HTR-8/SVneo (cell line): ENCODE data around the gene GPATCH2L.

Experiments used
- DNase-seq: peaks from one replicate; pipeline ENCODE4 v3.0.0; 2011; ENCODE audit warnings: low spot score, mixed read lengths; ENCODE audit not compliant: insufficient read length
- FAIRE-seq: peaks from 2 replicates; lab custom pipeline; 2011; peaks lifted over from hg19 to GRCh38; lab: Jason Lieb, UNC

The GPATCH2L gene

DNA sequence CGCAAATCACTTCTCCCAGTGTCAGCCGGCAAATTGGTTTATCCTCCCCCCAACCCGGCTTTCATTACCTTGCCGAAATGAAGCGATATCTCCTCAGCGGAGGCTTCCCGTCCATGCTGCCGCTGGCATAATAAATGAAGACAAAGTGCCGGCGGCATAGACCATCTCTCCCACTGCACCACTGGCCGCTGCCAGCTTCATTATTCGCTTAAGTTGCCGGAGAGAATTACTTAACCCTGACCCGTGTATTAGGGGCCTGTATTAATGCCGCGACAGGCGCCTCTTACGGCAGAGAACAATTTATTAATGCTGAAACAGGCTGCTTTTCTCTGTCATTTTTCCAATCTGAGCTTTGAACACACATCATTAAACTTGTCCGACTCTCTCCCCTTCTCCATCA lies 17.5 kb upstream of the GPATCH2L start:
- no peak for DNase-seq
- no peak for FAIRE-seq

DNA sequence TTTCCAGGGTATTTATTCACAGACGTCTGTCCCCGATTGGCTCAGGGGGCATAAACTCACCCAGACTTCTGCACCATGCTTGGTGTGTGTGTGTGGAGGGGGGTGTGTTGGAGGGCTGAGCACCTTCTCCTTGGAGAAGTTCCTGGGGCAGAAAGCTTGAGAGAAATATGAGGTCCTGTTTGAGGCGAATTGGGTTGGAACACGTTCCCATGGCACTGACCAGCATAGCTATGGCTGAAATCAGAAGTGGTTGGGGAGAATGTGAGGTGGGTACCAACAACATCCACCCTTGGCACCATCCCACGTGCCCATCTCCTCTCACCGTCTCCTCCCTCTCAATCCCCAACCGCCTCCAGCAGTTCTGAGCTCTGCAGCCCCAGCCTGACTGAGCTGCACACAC lies 16.0 kb upstream of the GPATCH2L start:
- FAIRE-seq: peak; percentile 73
- DNase-seq: no peak

DNA sequence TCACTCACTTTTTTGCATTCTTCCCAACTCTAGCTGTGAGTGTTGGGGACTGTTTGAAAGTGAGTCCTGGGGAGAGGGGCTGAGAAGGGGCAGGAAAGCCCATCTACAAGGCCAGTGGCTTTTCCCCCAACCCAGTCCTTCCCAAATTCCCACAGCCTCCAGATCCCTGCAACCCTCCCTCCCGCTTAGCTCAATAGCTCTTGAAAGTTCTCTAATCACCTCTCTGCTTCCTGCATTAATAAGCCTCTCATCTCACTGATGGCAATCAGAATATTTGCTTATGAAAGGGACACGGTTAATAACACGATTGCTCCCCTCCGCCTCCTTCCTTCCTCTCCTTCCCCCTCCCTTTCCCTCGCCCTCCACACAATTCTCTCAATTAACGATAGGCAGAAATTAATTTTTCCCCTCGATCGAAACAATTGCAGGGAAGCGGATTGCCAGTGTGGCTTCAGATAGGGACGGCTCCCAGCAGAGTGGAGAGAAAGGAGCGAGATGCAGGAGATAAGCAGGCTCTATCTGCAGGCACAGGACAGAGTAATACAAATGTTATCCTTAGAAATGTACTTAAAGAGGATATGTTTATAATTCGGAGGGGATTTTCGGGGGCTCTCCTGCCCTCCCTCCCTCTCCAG lies 15.1 kb upstream of the GPATCH2L start:
- no peak for FAIRE-seq
- no peak for DNase-seq

DNA sequence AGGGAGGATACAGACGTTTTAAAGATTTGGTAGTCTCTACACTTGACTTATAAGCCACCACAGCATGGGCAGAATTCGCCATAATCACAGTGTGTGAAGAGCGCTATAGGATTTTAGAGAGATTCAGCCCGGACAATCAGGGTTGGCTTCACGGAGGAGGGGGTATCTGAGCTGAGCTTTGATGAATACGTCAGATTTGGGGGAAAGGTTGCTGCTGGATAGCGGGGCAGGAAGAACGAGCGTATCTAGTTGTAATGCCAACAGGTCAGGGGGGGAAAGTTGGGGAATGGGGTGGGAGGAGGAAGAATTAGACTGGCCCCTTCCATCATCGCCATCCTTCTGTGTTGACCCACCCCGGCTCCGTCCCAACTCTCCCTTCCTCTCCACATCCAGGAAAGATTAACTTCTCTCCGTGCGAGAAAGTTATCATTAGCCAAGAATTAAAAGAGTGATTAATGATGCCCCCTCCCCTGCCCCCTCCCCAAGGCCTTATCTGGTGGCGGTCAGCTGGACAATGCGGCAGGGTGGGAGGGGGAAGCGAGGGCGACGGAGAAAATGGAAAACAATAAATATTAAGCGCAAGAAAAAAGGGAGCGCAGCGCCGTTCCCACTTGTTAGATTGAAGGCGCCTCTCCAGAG lies 13.5 kb upstream of the GPATCH2L start:
- DNase-seq (no peak), FAIRE-seq (no peak)

DNA sequence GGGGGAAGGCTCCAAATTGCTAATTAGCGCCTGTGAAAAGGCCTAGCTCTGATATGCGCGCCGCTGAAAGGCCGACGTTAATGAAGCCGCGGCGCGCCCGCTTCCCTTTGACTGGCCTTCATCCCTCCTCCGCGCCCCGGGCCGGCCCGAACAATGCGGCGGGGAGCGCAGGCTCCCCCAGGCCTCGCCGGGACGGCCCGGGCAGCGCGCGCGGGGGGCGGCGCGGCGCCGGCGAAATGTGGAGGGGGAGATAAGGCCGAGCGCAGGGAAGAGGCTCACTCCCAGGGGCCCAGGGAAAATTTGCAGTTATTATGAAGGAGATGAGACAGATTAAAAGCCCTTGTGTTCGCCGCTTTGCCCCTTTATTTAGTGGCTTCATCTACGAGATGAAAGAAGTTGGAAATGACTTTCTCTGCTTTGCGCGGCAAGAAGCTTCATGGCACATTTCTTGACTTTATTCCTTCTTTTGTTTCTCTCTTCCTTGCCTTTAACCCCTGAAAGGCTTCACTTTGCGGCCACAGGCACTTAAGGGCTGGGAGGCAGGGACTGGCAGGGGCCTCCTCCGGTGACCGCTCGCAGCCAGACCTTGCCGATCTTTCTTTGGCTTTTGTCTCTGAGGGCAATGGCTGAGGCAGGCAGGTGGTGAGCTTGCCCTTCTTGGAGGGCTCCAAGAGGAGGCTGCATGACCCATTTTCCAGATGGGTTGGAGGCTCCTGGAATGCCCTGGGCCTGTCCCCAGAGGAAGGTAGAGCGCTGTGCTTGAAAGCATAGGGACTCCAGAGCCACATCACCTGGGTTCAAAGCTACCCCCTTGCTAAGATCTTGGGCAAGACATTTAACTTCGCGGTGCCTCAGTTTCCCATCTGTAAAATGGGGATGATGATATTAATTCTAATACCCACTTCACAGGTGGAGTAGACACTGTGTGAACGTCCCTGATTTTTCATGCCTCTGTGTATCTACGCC lies 12.7 kb upstream of the GPATCH2L start:
- DNase-seq: no peak

DNA sequence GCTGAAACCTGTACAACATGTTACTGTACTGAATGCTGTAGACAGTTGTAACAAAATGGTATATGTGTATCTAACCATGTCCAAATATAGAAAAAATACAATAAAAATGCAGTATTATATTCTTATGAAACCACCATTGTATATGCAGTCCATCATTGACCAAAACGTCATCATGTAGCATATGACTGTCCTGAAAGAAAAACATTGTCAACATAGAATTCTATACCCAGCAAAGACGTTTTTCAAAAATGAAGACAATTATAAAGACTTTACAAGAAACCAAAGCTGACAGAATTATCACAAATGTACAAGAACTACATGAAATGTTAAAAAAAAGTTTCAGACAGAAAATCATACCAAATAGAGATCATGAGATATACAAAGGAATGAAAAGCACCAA lies 8.1 kb upstream of the GPATCH2L start:
- no peak for DNase-seq
- peak; percentile 92 for FAIRE-seq

More for the DNA sequence above, 12.7 kb upstream of the GPATCH2L start:
- FAIRE-seq: no peak

DNA sequence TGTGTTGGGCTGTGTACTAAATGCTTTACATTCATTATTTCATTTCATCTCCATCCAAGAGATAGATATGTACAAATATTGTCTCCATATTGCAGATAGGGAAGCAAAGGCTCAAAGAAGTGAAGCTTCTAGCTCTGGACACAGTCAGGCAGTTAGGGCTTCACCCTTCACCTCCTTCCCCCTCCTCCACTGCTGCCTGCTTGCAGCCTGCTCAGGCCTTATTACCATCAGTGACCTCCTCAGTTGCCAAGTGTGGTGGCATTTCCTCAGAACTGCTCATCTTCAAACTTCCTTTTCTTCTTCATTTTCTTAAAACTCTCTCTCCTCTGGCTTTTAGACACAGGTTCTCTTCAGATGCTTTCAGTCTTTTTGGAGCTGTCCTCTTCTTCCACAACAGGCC lies 4.7 kb upstream of the GPATCH2L start:
- DNase-seq (no peak), FAIRE-seq (no peak)

DNA sequence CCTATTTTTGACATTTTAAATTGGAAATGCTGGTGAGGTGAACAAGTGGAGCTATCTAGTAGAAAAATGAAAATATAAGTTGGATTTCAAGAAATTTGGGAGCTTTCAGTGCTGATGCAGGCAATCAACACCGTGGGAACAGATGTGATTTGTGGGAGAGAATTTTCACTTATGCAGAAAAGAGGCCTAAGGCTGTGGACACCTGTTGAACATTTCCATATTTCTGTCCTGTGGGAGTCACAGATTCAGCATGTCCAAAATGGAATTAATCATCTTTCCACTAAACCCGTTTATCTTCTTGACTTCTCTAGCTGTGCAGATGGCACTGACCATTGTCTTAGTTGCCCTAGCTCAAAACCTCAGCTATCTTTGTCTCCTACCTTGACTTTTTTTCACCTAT lies 2.5 kb upstream of the GPATCH2L start:
- no peak for FAIRE-seq
- DNase-seq: no peak

DNA sequence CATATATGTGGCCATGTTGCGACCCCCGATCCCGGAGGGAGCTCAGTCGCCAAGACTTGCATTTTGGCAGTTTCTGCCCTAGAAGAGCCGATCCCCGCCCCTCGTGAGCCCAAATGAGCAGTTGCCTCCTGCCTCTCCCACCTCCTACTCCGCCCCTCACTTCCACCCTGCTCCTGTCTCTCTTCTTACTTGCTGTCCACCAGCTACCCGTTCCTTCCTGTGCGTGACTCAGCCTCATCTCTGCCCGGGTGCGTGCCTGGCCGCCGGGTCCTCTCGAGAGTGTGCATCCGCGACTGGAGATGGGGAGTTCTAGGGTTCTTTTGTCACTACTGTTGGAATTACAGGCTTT lies 585 bp downstream of the GPATCH2L start:
- DNase-seq (peak; percentile 95), FAIRE-seq (peak; percentile 99)

DNA sequence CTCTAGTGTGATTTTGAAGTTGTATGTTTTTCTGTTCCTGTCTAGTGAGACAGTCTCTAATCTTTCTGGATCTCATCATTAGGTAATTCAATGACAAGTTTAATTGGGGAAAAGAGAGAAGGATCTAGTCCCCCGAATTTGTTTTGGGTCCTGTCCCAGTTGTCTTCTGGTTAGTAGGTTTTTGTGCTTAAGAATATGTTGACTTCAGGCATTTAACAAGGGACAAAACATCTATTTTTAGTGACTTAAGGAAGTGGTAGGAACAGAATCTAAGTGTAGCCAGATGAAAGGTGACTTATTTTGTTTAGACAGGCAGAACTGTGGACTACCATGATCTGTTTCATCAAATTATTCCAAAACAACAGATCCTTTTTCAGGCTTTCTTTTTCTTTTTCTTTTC lies 2.2 kb downstream of the GPATCH2L start:
- no peak for FAIRE-seq
- DNase-seq: no peak

DNA sequence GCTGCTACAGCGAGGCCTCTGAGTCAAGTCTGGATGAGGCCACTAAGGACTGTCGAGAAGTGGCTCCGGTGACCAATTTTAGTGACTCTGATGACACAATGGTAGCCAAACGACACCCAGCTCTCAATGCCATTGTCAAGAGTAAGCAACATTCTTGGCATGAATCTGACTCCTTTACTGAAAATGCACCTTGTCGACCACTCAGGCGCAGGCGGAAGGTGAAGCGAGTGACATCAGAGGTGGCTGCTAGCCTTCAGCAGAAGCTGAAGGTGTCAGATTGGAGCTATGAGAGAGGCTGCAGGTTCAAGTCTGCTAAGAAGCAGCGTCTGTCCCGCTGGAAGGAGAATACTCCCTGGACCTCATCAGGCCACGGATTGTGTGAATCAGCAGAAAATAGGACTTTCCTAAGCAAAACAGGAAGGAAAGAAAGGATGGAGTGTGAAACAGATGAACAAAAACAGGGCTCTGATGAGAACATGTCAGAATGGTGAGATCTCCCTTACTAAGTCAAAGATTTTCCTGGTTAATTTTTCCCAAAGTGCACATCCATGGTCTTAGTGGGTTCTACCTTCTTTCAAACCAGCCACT lies 2.9 kb downstream of the GPATCH2L start:
- no peak for DNase-seq
- peak; percentile 95 for FAIRE-seq

DNA sequence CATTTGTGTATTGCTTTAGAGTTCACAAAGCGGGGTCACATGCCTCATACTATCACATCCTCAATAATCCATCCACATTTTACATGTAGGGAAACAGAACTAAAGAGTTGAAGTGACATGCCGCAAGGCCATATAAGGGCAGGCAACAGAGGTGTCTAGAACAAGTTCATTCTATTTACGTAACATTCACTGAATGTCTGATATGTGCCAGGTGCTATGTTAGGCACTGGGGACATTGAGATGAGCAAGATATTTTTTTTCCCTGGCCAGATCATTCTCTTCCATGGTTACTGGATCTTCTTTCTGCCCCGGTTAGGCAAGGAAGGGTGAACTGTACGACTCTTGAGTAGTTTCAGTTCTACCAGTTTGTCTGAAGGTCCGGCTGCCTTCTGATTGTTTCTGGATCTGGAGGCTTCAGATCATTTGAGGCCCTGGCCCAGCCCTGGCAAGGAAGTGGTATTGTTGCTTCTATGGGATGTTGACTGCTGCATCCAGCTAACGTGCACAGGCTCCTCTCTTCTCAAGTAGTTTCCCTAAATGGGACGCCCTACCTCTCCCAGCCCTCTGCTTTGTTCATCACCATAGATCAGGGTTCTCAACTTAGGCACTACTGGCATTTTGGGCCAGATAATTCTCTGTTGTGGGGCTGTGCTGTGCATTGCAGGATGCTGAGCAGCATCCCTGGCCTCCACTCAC lies 12.1 kb downstream of the GPATCH2L start:
- FAIRE-seq: peak; percentile 87

DNA sequence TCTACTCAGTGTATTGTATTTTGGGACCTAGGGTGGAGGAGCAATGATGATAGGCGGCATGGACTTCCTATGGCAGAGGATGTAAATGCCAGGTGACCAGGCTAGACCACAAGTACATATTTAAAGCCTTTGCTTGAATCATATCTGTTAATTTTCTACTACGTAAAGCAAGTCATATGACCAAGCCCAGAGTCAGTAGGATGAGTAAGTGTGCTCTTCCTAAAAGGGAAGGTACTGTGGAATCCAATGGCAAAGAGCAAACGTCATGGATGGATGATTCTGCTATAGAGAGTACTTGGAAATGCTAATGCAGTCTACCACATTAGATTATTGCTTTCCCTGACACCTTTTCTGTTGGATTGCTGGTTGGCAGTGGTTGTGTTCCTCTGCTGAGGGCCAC lies 16.8 kb downstream of the GPATCH2L start:
- peak; percentile 93 for FAIRE-seq
- no peak for DNase-seq

More for the DNA sequence above, 12.1 kb downstream of the GPATCH2L start:
- no peak for DNase-seq

DNA sequence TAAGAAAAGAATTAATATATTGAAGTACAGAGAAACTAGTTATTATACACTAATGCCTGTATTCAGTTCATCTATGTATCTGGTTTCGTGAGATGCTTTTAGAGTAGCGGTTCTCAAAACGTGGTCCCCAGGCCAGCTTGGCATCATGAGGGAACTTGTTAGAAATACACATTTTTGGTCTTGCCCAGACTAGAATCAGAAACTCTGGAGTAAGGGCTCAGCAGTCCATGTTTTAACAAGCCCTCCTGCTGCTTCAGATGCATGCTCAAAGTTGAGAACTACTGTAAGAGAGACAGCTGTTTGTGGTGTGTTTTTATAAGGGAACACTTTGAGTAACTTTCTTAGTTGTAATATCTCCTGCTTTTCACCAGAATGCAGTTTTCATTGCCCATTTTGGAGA lies 18.1 kb downstream of the GPATCH2L start:
- DNase-seq: no peak
- peak; percentile 55 for FAIRE-seq

DNA sequence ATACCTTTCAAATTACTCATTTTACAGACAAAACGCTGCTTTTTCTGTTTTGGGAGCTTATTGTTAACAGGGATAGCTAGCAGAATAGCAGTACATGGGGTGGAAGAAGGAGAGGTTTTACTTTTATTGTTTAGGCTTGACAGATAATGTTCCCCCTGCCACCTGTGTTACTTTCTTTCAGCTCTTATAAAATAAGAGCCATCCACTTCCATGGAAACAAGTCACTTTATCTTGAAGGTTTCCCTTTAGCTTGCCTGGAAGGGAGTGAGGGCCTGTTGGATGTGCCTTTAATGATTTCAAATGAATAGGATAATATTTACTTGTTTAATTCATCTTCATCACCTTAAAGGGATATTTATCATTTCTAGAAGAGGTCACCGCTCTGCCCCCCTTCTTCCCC lies 23.3 kb downstream of the GPATCH2L start:
- no peak for FAIRE-seq
- no peak for DNase-seq

DNA sequence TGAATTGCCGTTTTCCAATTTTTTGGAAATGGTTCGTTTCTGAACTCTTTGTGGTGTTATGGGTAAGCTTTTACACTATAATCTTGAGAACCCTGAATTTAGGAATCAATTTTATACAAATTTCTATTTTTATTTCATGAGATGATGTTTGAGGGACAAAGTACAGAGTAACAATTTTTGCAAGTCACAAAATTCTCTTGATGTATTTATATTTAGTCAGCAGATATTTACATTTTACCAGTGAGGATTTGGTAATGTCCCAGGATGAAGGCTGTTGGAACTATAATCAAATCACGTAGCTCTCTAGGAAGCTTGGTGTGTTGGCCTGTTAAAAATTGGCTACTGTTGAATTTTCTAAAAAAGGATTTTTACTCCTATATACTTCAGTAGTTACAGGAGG lies 24.2 kb downstream of the GPATCH2L start:
- DNase-seq (no peak), FAIRE-seq (no peak)

DNA sequence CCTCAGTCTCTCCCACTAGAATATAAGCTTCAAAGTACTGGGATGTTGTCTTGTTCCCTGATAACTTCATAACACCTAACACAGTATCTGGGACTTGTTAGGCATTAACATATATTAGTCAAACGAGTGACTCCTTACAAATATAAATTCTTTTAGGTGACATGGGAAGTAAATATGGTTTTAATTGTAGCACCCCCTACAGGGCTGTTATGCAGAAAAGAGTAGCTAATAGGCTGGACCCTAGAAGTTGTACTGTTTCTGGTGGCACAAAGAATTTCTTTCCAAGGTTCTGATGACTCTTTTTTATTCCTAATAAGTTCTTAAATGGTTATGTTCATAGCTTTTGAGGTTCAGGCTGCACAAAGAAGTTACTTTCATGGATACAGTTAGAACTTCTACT lies 29.8 kb downstream of the GPATCH2L start:
- FAIRE-seq (no peak), DNase-seq (peak; percentile 14)

DNA sequence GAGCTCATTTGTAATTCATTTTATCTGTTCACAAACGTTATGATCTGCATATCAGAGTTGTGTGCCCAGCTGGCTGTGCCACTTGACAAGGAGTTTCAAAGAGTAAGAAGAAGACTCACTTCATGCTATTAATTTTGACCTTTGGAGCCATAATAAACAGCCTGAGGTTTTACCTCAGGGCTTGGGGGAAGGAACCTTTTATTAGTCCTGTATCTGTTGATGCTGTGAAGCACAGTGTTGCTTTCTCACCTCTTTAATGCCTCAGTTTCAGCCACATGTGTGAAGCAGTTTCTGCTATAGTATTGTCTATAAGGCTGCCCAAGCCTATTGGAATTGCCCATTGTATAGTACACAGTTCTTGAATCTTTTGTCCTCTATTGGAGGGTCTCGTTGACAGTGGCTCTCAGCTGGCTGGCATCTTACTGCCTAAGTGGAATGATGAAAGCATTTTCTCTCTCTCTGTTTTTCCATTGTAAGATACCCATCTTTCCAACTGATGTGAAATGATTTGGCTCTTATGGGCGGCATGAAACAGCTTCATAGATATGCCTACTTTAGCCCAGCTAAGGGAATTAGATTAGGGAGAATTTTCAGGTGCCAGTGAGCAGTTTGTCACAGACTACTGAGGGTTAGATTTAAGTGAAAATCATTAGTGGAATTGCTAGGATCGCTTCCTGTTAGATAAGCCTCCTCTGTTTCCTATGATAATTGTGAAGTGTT lies 34.7 kb downstream of the GPATCH2L start:
- peak; percentile 92 for FAIRE-seq
- DNase-seq: no peak

DNA sequence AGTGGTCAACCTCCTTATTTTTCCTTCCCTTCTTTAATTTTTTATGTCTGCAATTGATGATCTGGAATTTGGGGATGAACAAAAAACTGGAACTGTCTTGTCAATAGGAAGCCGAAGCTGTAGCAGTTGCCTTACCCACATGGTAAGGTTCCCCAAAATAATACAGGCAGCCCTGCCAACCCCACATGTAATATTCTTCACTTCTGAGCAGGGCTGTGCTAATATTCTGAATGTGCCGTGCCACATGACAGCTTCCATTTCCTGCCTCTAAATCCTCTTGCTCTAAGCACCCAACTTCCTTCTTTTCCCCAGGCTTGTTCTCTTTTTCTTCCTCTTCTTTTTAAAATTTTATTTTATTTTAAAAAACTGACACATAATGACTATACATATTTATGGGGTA lies 39.6 kb downstream of the GPATCH2L start:
- DNase-seq (no peak), FAIRE-seq (no peak)

DNA sequence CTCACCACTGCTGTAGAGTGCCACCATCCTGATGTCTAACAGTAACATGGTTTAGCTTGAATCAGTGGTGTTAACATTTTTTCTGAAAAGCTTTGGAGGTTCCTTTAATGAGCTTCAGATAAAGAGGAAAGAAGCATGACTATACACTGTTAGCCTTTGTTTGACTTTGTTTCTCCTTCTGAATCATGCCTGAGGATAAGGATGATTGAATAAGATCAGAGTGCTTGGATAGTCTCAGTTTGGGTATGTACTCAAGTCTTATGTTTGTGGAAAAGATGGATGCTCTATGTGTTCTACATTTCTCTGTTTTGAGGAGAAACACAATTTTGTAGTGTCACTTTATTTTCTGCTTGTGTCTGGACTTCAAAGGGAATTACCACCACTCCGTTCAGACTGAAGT lies 42.0 kb downstream of the GPATCH2L start:
- FAIRE-seq: peak; percentile 69

More for the DNA sequence above, 42.0 kb downstream of the GPATCH2L start:
- no peak for DNase-seq
